ENCODE measurements around the gene ZDHHC3.

DNA sequence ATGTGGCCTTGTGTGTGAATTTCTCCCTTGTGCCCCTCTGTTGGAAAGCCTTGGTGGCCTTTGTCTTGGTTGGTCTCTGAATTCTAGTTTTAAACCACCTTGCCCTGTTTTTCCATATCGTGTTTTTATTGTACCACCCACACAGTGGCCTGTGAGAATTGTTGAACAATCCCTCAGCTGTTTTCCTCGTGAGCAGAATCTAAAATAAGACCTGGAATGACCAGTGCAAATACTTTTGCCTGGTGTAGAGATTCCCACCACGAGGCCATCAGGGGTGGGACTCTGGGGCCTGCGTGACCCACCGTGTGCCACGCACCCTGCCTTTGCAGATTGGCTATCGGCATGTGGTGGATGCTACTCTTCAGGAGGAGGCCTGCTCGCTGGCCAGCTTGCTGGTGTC lies 31.1 kb upstream of the ZDHHC3 start:
- TF ChIP-seq CTCF (IDR thresholded peaks at IDR 0.05; ENCODE audit: insufficient read depth, low read length): no peak
- no peak for TF ChIP-seq REST (IDR thresholded peaks at IDR 0.05; ENCODE audit: insufficient replicate concordance, low read depth)
- TF ChIP-seq POLR2AphosphoS5 (IDR thresholded peaks at IDR 0.05; ENCODE audit: low read depth): no peak
- TF ChIP-seq GABPA (IDR thresholded peaks at IDR 0.05; ENCODE audit: low read depth): no peak
